OCI-LY7 (cell line): ENCODE data around the gene ASB5. TPM values are rescaled to one million over a fixed set of nuclear protein-coding genes. Genes with fewer than 3 reads are reported as not detected.

ENCODE experiments used
- BruUV-seq: library from RNA; stranded (reverse); fragments of 400-500 nt; replicated peaks from 2 replicates; lab custom pipeline; 2021; lab: Mats Ljungman, UMichigan
- CTCF ChIA-PET: fragments of 300-600 bp; sonication (Branson Sonifier 250); formaldehyde crosslinking; loops from one replicate; lab custom pipeline; 2022; ENCODE audit warnings: antibody characterized with exemption; ENCODE audit not compliant: unreplicated experiment; lab: Charles Lee
- POLR2A ChIA-PET: fragments of 300-600 bp; sonication (Branson Sonifier 250); formaldehyde crosslinking; loops from one replicate; lab custom pipeline; 2022; ENCODE audit warnings: antibody characterized with exemption; lab: Charles Lee
- DNase-seq: peaks from one replicate; pipeline ENCODE4 v3.0.0-alpha.2; 2015; ENCODE audit warnings: low spot score
- H2AFZ ChIP-seq: fragments of 200-600 bp; sonication (generic), shearing (Covaris generic); 2 replicates; pipeline ENCODE4 v1.6.1; 2014; ENCODE audit warnings: mild to moderate bottlenecking, antibody characterized with exemption, low read length, moderate library complexity
- H3K27ac ChIP-seq: fragments of 200-600 bp; sonication (generic); 2 replicates; pipeline ENCODE4 v1.5.1; 2014; ENCODE audit warnings: mixed run types, low read depth, mild to moderate bottlenecking, moderate library complexity, low read length, inconsistent platforms; ENCODE audit not compliant: poor library complexity, severe bottlenecking
- H3K36me3 ChIP-seq: fragments of 200-600 bp; sonication (generic); 2 replicates; pipeline ENCODE4 v1.6.1; 2014; ENCODE audit warnings: mild to moderate bottlenecking, antibody characterized with exemption, low read length, moderate library complexity, mixed read lengths; ENCODE audit not compliant: insufficient read depth
- H3K4me1 ChIP-seq: fragments of 200-600 bp; sonication (generic); 2 replicates; pipeline ENCODE4 v1.5.1; 2014; ENCODE audit warnings: mild to moderate bottlenecking, low read length; ENCODE audit not compliant: insufficient read depth, poor library complexity, severe bottlenecking
- H3K4me2 ChIP-seq: fragments of 200-600 bp; sonication (generic); 2 replicates; pipeline ENCODE4 v1.6.1; 2014; ENCODE audit warnings: mild to moderate bottlenecking, low read length
- H3K4me3 ChIP-seq: fragments of 200-600 bp; sonication (generic); 2 replicates; pipeline ENCODE4 v1.5.1; 2014; ENCODE audit warnings: mild to moderate bottlenecking, low read depth, low read length; ENCODE audit not compliant: poor library complexity, severe bottlenecking
- H3K79me2 ChIP-seq: fragments of 200-600 bp; sonication (generic); 2 replicates; pipeline ENCODE4 v1.6.1; 2016; ENCODE audit warnings: low read depth, mild to moderate bottlenecking, low read length, moderate library complexity, mixed read lengths; ENCODE audit not compliant: insufficient read depth
- H3K9me2 ChIP-seq: fragments of 200-600 bp; sonication (generic); 2 replicates; pipeline ENCODE4 v1.6.1; 2016; ENCODE audit warnings: mild to moderate bottlenecking, low read length, mixed read lengths; ENCODE audit not compliant: insufficient read depth
- H3K9me3 ChIP-seq: fragments of 200-600 bp; sonication (generic); 2 replicates; pipeline ENCODE4 v1.6.1; 2014; ENCODE audit warnings: mild to moderate bottlenecking, mixed run types, low read length, mixed read lengths
- H4K20me1 ChIP-seq: fragments of 200-600 bp; sonication (generic); 2 replicates; pipeline ENCODE4 v1.6.1; 2014; ENCODE audit warnings: mild to moderate bottlenecking, antibody characterized with exemption, low read length, moderate library complexity, mixed read lengths; ENCODE audit not compliant: insufficient read depth
- CTCF ChIP-seq: fragments of 200-600 bp; sonication (generic); conservative IDR thresholded peaks from 2 replicates; pipeline ENCODE4 v1.5.1; 2014; ENCODE audit warnings: mild to moderate bottlenecking, antibody characterized with exemption, low read length, moderate library complexity, mixed read lengths
- EZH2phosphoT487 ChIP-seq: fragments of 200-600 bp; sonication (generic); IDR thresholded peaks from 2 replicates; pipeline ENCODE4 v1.6.1; 2018; ENCODE audit warnings: low read depth, borderline replicate concordance, mild to moderate bottlenecking, mixed run types, antibody characterized with exemption, low read length, moderate library complexity, mixed read lengths
- intact Hi-C: fragments of 100-400 bp; cut with micrococcal nuclease; formaldehyde crosslinking; loops from one replicate; pipeline ENCODE4 v1.10.0; 2022; ENCODE audit not compliant: unreplicated experiment
- total RNA-seq, 2 experiments: library from RNA; depleted of rRNA in 1 of 2; stranded (reverse); fragments of >200 nt in 1 of 2; shearing (Covaris generic) in 1 of 2; gene quantifications; 2 replicates each; pipeline ENCODE4 v1.2.3, GENCODE V29; 2014 to 2022

The ASB5 gene
- total RNA-seq, 2 experiments from 2014 or later = not detected

GRCh38 chr4:176238826-176239225 lies 30.2 kb downstream of the ASB5 start:
- Histone ChIP-seq H3K36me3 (no peaks in the 10 kb centered on the region), H3K4me3 (no peak overlapping the region), H3K9me3 (no peaks in the 10 kb centered on the region), H2AFZ (no peak overlapping the region), H3K79me2 (no peaks in the 10 kb centered on the region), H4K20me1 (no peaks in the 10 kb centered on the region), H3K9me2 (no peaks in the 10 kb centered on the region), H3K27ac (no peak overlapping the region), H3K4me2 (no peak overlapping the region), H3K4me1 (no peaks in the 10 kb centered on the region)
- DNase-seq = no peak
- intact Hi-C loops = no loop called here
- ChIA-PET POLR2A (interaction anchor here (0.6 to 1.0 kb wide), 5 partner anchors 19 to 47 kb away, joined by 3 read pairs; no protein-coding TSS in a partner anchor), CTCF (no interaction called here)
- TF ChIP-seq EZH2phosphoT487 = no peak
- no peak for TF ChIP-seq CTCF
- no TSS peak for BruUV-seq

- Histone ChIP-seq H4K20me1 (no peaks in the 10 kb centered on the region), H2AFZ (no peak overlapping the region), H3K4me2 (no peak overlapping the region), H3K27ac (no peak overlapping the region), H3K4me1 (no peaks in the 10 kb centered on the region), H3K36me3 (no peaks in the 10 kb centered on the region), H3K9me2 (no peaks in the 10 kb centered on the region), H3K9me3 (no peaks in the 10 kb centered on the region), H3K4me3 (no peak overlapping the region), H3K79me2 (no peaks in the 10 kb centered on the region)
- no peak for DNase-seq
- no TSS peak for BruUV-seq
- no peak for TF ChIP-seq EZH2phosphoT487
- TF ChIP-seq CTCF = no peak
- intact Hi-C loops = no loop called here
- POLR2A ChIA-PET = interaction anchor here (0.6 to 1.3 kb wide), 7 partner anchors 9 to 1394 kb away, joined by 3 to 4 read pairs (median 3); no protein-coding TSS in a partner anchor
- CTCF ChIA-PET = no interaction called here
These were observed 30.8 kb downstream of the ASB5 start for GRCh38 chr4:176238157-176238610.

GRCh38 chr4:176236946-176237345 lies 32.1 kb downstream of the ASB5 start:
- intact Hi-C loops = no loop called here
- H3K27ac ChIP-seq = no peak overlapping the region
- H4K20me1 ChIP-seq = no peaks in the 10 kb centered on the region
- no peak overlapping the region for H3K4me2 ChIP-seq
- no peaks in the 10 kb centered on the region for H3K9me2 ChIP-seq
- no peak for DNase-seq
- H3K79me2 ChIP-seq = no peaks in the 10 kb centered on the region
- BruUV-seq = no TSS peak
- no peaks in the 10 kb centered on the region for H3K9me3 ChIP-seq
- H3K36me3 ChIP-seq = no peaks in the 10 kb centered on the region
- H2AFZ ChIP-seq = no peak overlapping the region
- H3K4me1 ChIP-seq = no peaks in the 10 kb centered on the region
- CTCF ChIA-PET = no interaction called here
- TF ChIP-seq CTCF = no peak
- no peak for TF ChIP-seq EZH2phosphoT487
- no peak overlapping the region for H3K4me3 ChIP-seq
- POLR2A ChIA-PET = interaction anchor here (1.3 kb wide), 1 partner anchor 20 kb away, joined by 3 read pairs; no protein-coding TSS in a partner anchor
